ENCODE data around the gene CNIH3.

CNIH3 gene

GRCh38 chr1:224616756-224617409 lies 766 bp downstream of the CNIH3 start:
- no peak for DNase-seq

GRCh38 chr1:224617410-224618355 lies 1.6 kb downstream of the CNIH3 start:
- DNase-seq = no peak

GRCh38 chr1:224619209-224619608 lies 3.1 kb downstream of the CNIH3 start:
- DNase-seq = no peak

GRCh38 chr1:224620105-224620504 lies 4.0 kb downstream of the CNIH3 start:
- DNase-seq = no peak

- no peak for DNase-seq
These were observed 5.9 kb downstream of the CNIH3 start for GRCh38 chr1:224621813-224622682.

- DNase-seq = no peak
These were observed 6.7 kb downstream of the CNIH3 start for GRCh38 chr1:224622831-224623230.

- no peak for DNase-seq
These were observed 7.2 kb downstream of the CNIH3 start for GRCh38 chr1:224623310-224623714.

- peak; percentile 85 for DNase-seq
These were observed 7.7 kb downstream of the CNIH3 start for GRCh38 chr1:224623743-224624333.

- no peak for DNase-seq
These were observed 8.3 kb downstream of the CNIH3 start for GRCh38 chr1:224624432-224624831.

GRCh38 chr1:224626042-224626441 lies 9.9 kb downstream of the CNIH3 start:
- DNase-seq = no peak

- no peak for DNase-seq
These were observed 13.8 kb downstream of the CNIH3 start for GRCh38 chr1:224629965-224630364.

- DNase-seq = no peak
These were observed 15.5 kb downstream of the CNIH3 start for GRCh38 chr1:224631462-224632115.

- no peak for DNase-seq
These were observed 16.3 kb downstream of the CNIH3 start for GRCh38 chr1:224632381-224632871.

- DNase-seq = peak in 1 of 2 experiments; percentile 7
These were observed 16.8 kb downstream of the CNIH3 start for GRCh38 chr1:224632921-224633321.

GRCh38 chr1:224635356-224635755 lies 19.2 kb downstream of the CNIH3 start:
- no peak for DNase-seq

GRCh38 chr1:224637515-224637914 lies 21.4 kb downstream of the CNIH3 start:
- DNase-seq = no peak

GRCh38 chr1:224637936-224638335 lies 21.8 kb downstream of the CNIH3 start:
- DNase-seq = no peak

GRCh38 chr1:224639426-224639975 lies 23.4 kb downstream of the CNIH3 start:
- DNase-seq = no peak

GRCh38 chr1:224640018-224640417 lies 23.9 kb downstream of the CNIH3 start:
- DNase-seq = no peak

- DNase-seq = no peak
These were observed 24.5 kb downstream of the CNIH3 start for GRCh38 chr1:224640587-224640986.

GRCh38 chr1:224641030-224641429 lies 24.9 kb downstream of the CNIH3 start:
- DNase-seq = no peak

GRCh38 chr1:224643653-224644052 lies 27.5 kb downstream of the CNIH3 start:
- no peak for DNase-seq
